Activated naive CD4-positive, alpha-beta T cell treated with anti-CD3 and anti-CD28 coated beads, Interleukin-2, amount 50 U/mL, for 24 hours (primary cell): Measurements from ENCODE around the gene BAZ1B.
"Not testable (repeated sequence)": the region's sequence is repeated elsewhere in the genome, so short reads cannot be mapped to it uniquely, and the experiment has no call there.

Experiments
- H3K27ac Mint-ChIP-seq: one replicate; pipeline ENCODE4 v1.8.0; 2021; ENCODE audit warnings: mild to moderate bottlenecking, mixed read lengths
- H3K27me3 Mint-ChIP-seq: one replicate; pipeline ENCODE4 v1.8.0; 2021; ENCODE audit warnings: mixed read lengths
- H3K36me3 Mint-ChIP-seq: one replicate; pipeline ENCODE4 v1.8.0; 2021; ENCODE audit warnings: mixed read lengths
- H3K4me1 Mint-ChIP-seq: one replicate; pipeline ENCODE4 v1.8.0; 2021; ENCODE audit warnings: mixed read lengths
- H3K4me3 Mint-ChIP-seq: one replicate; pipeline ENCODE4 v1.8.0; 2021; ENCODE audit warnings: mild to moderate bottlenecking, mixed read lengths
- H3K9me3 Mint-ChIP-seq: one replicate; pipeline ENCODE4 v1.8.0; 2021; ENCODE audit warnings: mixed read lengths

The BAZ1B gene

GRCh38 chr7:73420610-73421009 lies 101.5 kb downstream of the BAZ1B start:
- H3K36me3 Mint-ChIP-seq, H3K9me3 Mint-ChIP-seq, H3K27ac Mint-ChIP-seq, H3K4me1 Mint-ChIP-seq, H3K4me3 Mint-ChIP-seq, H3K27me3 Mint-ChIP-seq: not testable (repeated sequence)

DNA sequence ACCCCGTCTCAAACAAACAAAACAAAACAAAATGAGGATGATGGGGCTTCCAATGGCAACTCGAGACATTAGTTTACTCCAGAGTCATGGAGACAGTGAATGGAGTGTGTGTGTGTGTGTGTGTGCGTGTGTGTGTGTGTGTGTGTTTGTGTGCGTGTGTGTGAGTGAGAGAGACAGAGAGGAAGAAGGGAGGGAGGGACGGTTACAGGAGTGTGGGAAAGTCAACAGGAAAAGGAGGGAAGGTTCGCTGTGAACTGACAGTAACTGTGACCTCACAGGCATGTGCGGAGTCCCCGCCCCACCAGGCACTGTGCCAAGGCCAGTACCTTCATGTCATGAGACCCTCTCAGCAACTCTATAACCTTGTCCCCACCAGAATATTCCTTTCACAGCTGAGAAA lies 102.1 kb downstream of the BAZ1B start:
- H3K27me3 Mint-ChIP-seq, H3K4me3 Mint-ChIP-seq, H3K27ac Mint-ChIP-seq, H3K4me1 Mint-ChIP-seq, H3K9me3 Mint-ChIP-seq, H3K36me3 Mint-ChIP-seq: not testable (repeated sequence)

DNA sequence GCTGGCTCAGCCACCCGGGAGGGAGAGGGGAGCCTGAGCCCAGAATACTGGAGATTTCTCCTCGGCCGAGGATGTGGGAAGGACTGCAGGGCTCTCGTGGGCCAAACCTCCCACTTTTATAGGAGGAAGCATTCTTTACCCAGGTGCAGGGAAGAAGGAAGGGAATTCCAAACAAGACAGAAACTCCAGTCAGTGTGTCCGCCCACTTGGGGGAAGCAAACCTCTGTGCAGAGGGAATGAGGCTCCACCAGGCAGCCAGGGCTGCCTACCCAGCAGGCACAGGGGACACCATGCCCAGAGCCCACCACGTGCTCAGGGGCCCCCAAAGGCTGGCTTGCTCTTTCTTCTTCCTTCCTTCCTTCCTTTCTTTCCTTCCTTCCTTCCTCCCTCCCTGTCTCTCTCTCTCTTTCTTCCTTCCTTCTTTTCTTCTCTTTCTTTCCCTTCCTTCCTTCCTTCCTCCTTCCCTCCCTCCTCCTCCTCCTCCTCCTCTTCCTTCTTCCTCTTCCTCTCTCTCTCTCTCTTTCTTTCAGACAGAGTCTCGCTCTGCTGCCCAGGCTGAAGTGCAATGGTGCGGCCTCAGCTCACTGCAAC lies 103.9 kb downstream of the BAZ1B start:
- Mint-ChIP-seq H3K9me3 (no peaks in the 10 kb centered on the region), H3K4me3 (no peak overlapping the region), H3K4me1 (peaks cover 5% of the 10 kb centered on the region), H3K27ac (no peak overlapping the region), H3K27me3 (no peaks in the 10 kb centered on the region), H3K36me3 (no peaks in the 10 kb centered on the region)

- not testable (repeated sequence) for H3K36me3 Mint-ChIP-seq, H3K27ac Mint-ChIP-seq, H3K4me3 Mint-ChIP-seq, H3K4me1 Mint-ChIP-seq, H3K27me3 Mint-ChIP-seq, H3K9me3 Mint-ChIP-seq
Measured at GRCh38 chr7:73410541-73411131, 111.5 kb downstream of the BAZ1B start.

GRCh38 chr7:73404860-73405259 lies 117.2 kb downstream of the BAZ1B start:
- not testable (repeated sequence) for H3K27ac Mint-ChIP-seq, H3K9me3 Mint-ChIP-seq, H3K4me3 Mint-ChIP-seq, H3K4me1 Mint-ChIP-seq, H3K36me3 Mint-ChIP-seq, H3K27me3 Mint-ChIP-seq

DNA sequence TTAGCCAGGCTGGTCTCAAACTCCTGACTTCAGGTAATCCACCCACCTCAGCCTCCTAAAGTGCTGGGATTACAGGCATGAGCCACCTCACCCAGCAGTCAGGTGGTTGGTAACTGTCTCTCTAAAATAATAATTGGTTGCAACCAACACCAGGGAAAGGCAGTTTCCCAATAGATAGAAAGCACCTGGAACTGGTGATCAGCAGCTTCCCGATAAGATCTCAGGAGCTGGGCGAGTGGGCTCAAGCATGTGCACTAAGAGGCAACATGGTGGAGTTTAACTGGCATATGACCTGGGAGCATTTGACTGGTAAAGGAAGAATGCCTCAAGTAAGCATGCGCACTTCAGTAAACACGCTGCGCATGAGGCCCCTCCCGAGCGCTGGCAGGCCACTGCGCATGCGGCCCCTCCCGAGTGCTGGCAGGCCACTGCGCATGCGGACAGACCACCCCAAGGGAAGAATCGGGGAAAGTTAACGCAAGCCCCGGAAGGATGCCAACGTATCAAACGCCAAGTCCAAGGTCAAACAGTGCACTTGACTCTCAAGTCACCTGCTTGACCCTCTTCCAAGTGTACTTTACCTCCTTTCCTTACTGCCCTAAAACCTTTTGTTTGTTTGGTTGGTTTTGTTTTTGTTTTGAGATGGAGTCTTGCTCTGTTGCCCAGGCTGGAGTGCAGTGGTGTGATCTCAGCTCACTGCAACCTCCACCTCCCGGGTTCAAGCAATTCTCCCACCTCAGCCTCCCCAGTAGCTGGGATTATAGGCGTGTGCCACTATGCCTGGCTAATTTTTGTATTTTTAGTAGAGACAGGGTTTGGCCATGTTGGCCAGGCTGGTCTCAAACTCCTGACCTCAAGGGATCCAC lies 122.7 kb downstream of the BAZ1B start:
- H3K4me1 Mint-ChIP-seq, H3K9me3 Mint-ChIP-seq, H3K4me3 Mint-ChIP-seq, H3K36me3 Mint-ChIP-seq, H3K27me3 Mint-ChIP-seq, H3K27ac Mint-ChIP-seq: not testable (repeated sequence)

- Mint-ChIP-seq H3K27me3 (peaks cover 4% of the 10 kb centered on the region), H3K4me3 (no peak overlapping the region), H3K27ac (no peak overlapping the region), H3K9me3 (no peaks in the 10 kb centered on the region), H3K36me3 (no peaks in the 10 kb centered on the region), H3K4me1 (no peaks in the 10 kb centered on the region)
Measured at GRCh38 chr7:73397521-73398281, 124.4 kb downstream of the BAZ1B start.

- Mint-ChIP-seq H3K9me3 (no peaks in the 10 kb centered on the region), H3K27me3 (peaks cover 4% of the 10 kb centered on the region), H3K27ac (no peak overlapping the region), H3K36me3 (no peaks in the 10 kb centered on the region), H3K4me3 (no peak overlapping the region), H3K4me1 (no peaks in the 10 kb centered on the region)
Measured at GRCh38 chr7:73395538-73396503, 126.3 kb downstream of the BAZ1B start.

DNA sequence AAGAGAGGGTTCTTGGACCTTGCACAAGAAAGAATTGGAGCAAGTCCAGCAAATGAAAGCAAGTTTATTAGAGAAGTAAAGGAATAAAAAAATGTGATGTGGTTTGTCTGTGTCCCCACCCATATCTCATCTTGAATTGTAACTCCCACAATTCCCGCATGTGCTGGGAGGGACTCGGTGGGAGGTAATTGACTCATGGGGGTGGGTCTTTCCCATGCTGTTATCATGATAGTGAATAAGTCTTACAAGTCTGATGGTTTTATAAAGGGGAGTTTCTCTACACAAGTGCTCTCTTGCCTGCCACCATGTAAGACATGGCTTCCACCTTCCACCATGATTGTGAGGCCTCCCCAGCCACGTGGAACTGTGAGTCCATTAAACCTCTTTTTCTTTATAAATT lies 127.7 kb downstream of the BAZ1B start:
- Mint-ChIP-seq H3K4me1 (no peaks in the 10 kb centered on the region), H3K27me3 (peaks cover 4% of the 10 kb centered on the region), H3K4me3 (no peak overlapping the region), H3K27ac (no peak overlapping the region), H3K36me3 (no peaks in the 10 kb centered on the region), H3K9me3 (no peaks in the 10 kb centered on the region)

DNA sequence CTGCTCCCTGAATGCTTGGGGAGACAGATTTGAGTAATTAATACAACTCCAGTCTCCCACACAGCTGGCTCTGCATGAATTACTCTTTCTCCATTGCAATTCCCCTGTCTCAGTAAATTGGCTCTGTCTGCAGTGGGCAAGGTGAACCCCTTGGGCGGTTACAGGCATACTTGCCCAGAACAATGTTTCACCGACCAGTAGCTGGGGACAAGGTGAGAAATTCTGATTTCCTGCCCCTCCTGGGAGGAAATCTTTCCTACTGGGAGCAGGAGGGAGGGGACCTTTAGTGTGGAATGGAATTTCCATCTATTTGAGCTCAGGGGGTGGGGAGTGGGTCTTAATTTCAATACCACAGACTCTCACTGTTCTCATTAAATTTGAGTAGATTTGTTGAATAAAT lies 130.7 kb downstream of the BAZ1B start:
- Mint-ChIP-seq H3K36me3 (peaks cover 6% of the 10 kb centered on the region), H3K4me3 (no peak overlapping the region), H3K27me3 (peaks cover 4% of the 10 kb centered on the region), H3K4me1 (no peaks in the 10 kb centered on the region), H3K27ac (no peak overlapping the region), H3K9me3 (peaks cover 11% of the 10 kb centered on the region)
